ENCODE results near the gene CCDC102B. TPM values are rescaled to one million over a fixed set of nuclear protein-coding genes. Genes with fewer than 3 reads are reported as not detected.
"Not testable (repeated sequence)": the region's sequence is repeated elsewhere in the genome, so short reads cannot be mapped to it uniquely, and the experiment has no call there.

Gene CCDC102B
- total RNA-seq, 1 donor from 2014 or later = 6.1 TPM

GRCh38 chr18:68937029-68937599 lies 139.2 kb downstream of the CCDC102B start:
- TF ChIP-seq, protein P1, sequence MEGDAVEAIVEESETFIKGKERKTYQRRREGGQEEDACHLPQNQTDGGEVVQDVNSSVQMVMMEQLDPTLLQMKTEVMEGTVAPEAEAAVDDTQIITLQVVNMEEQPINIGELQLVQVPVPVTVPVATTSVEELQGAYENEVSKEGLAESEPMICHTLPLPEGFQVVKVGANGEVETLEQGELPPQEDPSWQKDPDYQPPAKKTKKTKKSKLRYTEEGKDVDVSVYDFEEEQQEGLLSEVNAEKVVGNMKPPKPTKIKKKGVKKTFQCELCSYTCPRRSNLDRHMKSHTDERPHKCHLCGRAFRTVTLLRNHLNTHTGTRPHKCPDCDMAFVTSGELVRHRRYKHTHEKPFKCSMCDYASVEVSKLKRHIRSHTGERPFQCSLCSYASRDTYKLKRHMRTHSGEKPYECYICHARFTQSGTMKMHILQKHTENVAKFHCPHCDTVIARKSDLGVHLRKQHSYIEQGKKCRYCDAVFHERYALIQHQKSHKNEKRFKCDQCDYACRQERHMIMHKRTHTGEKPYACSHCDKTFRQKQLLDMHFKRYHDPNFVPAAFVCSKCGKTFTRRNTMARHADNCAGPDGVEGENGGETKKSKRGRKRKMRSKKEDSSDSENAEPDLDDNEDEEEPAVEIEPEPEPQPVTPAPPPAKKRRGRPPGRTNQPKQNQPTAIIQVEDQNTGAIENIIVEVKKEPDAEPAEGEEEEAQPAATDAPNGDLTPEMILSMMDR (IDR thresholded peaks at IDR 0.05; ENCODE audit: borderline replicate concordance) = no peak
- intact Hi-C loops (cut with micrococcal nuclease) = no loop called here
- Histone ChIP-seq H3K27me3 (ENCODE audit: low read depth) (no peaks in the 10 kb centered on the region), H3K36me3 (no peaks in the 10 kb centered on the region), H3K4me1 (no peaks in the 10 kb centered on the region), H3K9me3 (replicated peaks) (no peaks in the 10 kb centered on the region), H3K27ac (replicated peaks) (no peak overlapping the region), H3K4me3 (no peak overlapping the region)
- DNase-seq = no peak

DNA sequence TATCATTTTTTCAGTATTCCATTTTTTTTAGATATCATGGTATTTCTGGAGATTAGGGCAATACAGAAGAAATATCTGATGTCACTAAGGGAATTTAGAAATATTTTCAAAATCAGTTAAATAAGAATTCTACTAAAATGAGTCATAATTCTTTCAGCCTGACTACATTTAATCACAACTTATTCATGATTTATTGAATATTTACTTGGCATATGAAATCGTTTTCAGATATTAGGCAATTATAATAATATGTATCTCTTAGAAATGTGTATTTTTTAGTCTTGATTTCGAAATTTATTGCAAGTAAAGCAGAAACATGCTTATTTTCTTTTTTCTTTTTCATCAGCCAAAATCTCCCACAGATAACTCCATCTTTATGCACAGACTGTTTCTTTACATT lies 142.2 kb downstream of the CCDC102B start:
- H3K4me3 ChIP-seq = no peak overlapping the region
- no peaks in the 10 kb centered on the region for H3K27me3 ChIP-seq (ENCODE audit: low read depth)
- TF ChIP-seq, protein P1 (IDR thresholded peaks at IDR 0.05; ENCODE audit: borderline replicate concordance) = no peak
- peaks cover 11% of the 10 kb centered on the region for H3K4me1 ChIP-seq
- H3K27ac ChIP-seq (replicated peaks) = no peak overlapping the region
- no peak for DNase-seq
- H3K36me3 ChIP-seq = no peaks in the 10 kb centered on the region
- intact Hi-C loops (cut with micrococcal nuclease) = no loop called here
- no peaks in the 10 kb centered on the region for H3K9me3 ChIP-seq (replicated peaks)

DNA sequence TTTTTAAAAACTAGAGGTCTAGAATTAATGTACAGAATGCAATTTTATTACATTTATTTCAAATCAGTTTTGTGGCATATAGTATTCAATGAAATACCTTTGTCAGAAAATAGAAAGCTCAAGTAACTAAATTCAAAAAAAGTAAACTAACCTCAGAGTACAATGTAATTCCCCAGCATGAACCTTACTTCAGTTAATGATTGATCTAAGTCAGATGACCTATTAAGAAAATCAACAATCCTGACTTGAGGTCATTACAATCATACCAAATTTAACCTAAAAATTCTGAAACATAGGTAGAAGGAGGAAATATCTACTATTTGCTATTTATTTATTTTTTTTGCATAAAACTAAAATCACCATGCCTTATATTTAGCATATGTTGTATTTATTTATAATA lies 142.9 kb downstream of the CCDC102B start:
- intact Hi-C loops (cut with micrococcal nuclease) = no loop called here

GRCh38 chr18:68942230-68942629 lies 144.3 kb downstream of the CCDC102B start:
- Histone ChIP-seq H3K4me1 (peaks cover 11% of the 10 kb centered on the region), H3K4me3 (no peak overlapping the region)
- intact Hi-C loops (cut with micrococcal nuclease) = no loop called here

More for the DNA sequence above, 142.9 kb downstream of the CCDC102B start:
- Histone ChIP-seq H3K27ac (replicated peaks) (no peak overlapping the region), H3K4me3 (no peak overlapping the region), H3K9me3 (replicated peaks) (no peaks in the 10 kb centered on the region), H3K4me1 (peaks cover 11% of the 10 kb centered on the region), H3K27me3 (ENCODE audit: low read depth) (no peaks in the 10 kb centered on the region), H3K36me3 (no peaks in the 10 kb centered on the region)
- TF ChIP-seq, protein P1 (IDR thresholded peaks at IDR 0.05; ENCODE audit: borderline replicate concordance) = no peak
- no peak for DNase-seq

GRCh38 chr18:68943861-68944260 lies 146.0 kb downstream of the CCDC102B start:
- H3K27me3 ChIP-seq (ENCODE audit: low read depth); H3K27ac ChIP-seq (replicated peaks); H3K36me3 ChIP-seq; H3K4me3 ChIP-seq; DNase-seq; H3K9me3 ChIP-seq (replicated peaks); intact Hi-C loops (cut with micrococcal nuclease): not testable (repeated sequence)
- H3K4me1 ChIP-seq = peaks cover 11% of the 10 kb centered on the region

More at GRCh38 chr18:68942230-68942629, 144.3 kb downstream of the CCDC102B start:
- Histone ChIP-seq H3K27ac (replicated peaks) (no peak overlapping the region), H3K27me3 (ENCODE audit: low read depth) (no peaks in the 10 kb centered on the region), H3K36me3 (no peaks in the 10 kb centered on the region), H3K9me3 (replicated peaks) (no peaks in the 10 kb centered on the region)
- TF ChIP-seq, protein P1 (IDR thresholded peaks at IDR 0.05; ENCODE audit: borderline replicate concordance) = no peak
- no peak for DNase-seq

DNA sequence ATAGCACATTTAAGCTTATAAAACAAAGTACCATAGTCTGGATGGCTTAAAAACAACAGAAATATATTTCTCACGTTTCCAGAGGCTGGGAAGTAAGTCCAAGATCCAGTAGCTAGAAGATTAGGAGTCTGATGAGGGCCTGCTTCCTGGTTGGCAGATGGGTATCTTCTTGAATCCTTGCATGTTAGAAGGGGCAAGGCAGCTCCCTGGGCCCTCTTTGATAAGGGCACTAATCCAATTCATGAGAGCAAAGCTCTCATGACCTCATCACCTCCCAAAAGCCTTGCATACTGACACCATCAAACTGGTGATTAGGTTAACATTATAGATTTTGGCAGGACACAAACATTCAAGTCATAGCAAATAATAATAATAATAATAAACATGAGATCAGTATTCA lies 146.4 kb downstream of the CCDC102B start:
- TF ChIP-seq, protein P1 (IDR thresholded peaks at IDR 0.05; ENCODE audit: borderline replicate concordance) = no peak
- H3K27ac ChIP-seq (replicated peaks) = no peak overlapping the region
- H3K9me3 ChIP-seq (replicated peaks) = no peaks in the 10 kb centered on the region
- no peak for DNase-seq
- no peaks in the 10 kb centered on the region for H3K27me3 ChIP-seq (ENCODE audit: low read depth)
- intact Hi-C loops (cut with micrococcal nuclease) = no loop called here
- no peaks in the 10 kb centered on the region for H3K36me3 ChIP-seq
- H3K4me1 ChIP-seq = peaks cover 11% of the 10 kb centered on the region
- no peak overlapping the region for H3K4me3 ChIP-seq

Measured in left ventricle myocardium inferior (tissue), 1 donor.